ENCODE measurements around the gene PHF1. TPM values are rescaled to one million over a fixed set of nuclear protein-coding genes. Genes with fewer than 3 reads are reported as not detected.

PHF1 gene
- total and polyA plus RNA-seq, 2 of the 4 experiments (the other 2 are of a cell fraction): 9.0 to 47.2 TPM

- intact Hi-C loops (cut with micrococcal nuclease): no loop called here
Observed at GRCh38 chr6:33367009-33367714, 43.7 kb upstream of the PHF1 start.

More at GRCh38 chr6:33367009-33367714, 43.7 kb upstream of the PHF1 start:
- no peak overlapping the region for H4K8ac ChIP-seq (ENCODE audit: low read depth in 2 of 2, low read length in 2 of 2)
- H3K4ac ChIP-seq (ENCODE audit: low read depth, low read length): no peak overlapping the region
- no peak overlapping the region for H2BK5ac ChIP-seq (ENCODE audit: low read depth, low read length, poor library complexity, severe bottlenecking)
- H2AK5ac ChIP-seq (ENCODE audit: low read depth, low read length): no peak overlapping the region
- H2BK20ac ChIP-seq (ENCODE audit: low read depth, low read length): no peak overlapping the region
- no peak overlapping the region for H4K5ac ChIP-seq (ENCODE audit: low read depth, low read length)
- H3K18ac ChIP-seq (ENCODE audit: low read depth, low read length): no peak overlapping the region
- H2BK120ac ChIP-seq (ENCODE audit: low read depth, low read length): no peak overlapping the region
- no peak overlapping the region for H2AFZ ChIP-seq (replicated peaks; ENCODE audit: low read length, poor library complexity)
- peak overlapping the region; percentile 50 for H2AK9ac ChIP-seq (replicated peaks; ENCODE audit: low read depth, low read length, poor library complexity)
- H3K36me3 ChIP-seq (ENCODE audit: control insufficient read depth, insufficient read depth, low read length): no peaks in the 10 kb centered on the region
- no peak overlapping the region for H4K91ac ChIP-seq (ENCODE audit: insufficient read depth, low read depth, low read length)
- H3K56ac ChIP-seq (ENCODE audit: extremely low read depth, insufficient read depth, low read length): no peak overlapping the region
- ChIA-PET POLR2A (ENCODE audit: unreplicated experiment) (no interaction called here), CTCF (no interaction called here)
- no peaks in the 10 kb centered on the region for H4K20me1 ChIP-seq (ENCODE audit: insufficient read depth, low read length)
- dilution Hi-C loops (cut with HindIII; ENCODE audit: low sequenced_read_pairs, unreplicated experiment): no loop called here
- peaks cover 3% of the 10 kb centered on the region; the same call in 1 of the 2 replicates for H3K27me3 ChIP-seq (ENCODE audit: control insufficient read depth, insufficient read depth, low read length)
- no peak overlapping the region for H3K9ac ChIP-seq (ENCODE audit: low read depth, low read length)
- H3K4me1 ChIP-seq (ENCODE audit: control insufficient read depth, insufficient read depth, low read length): no peaks in the 10 kb centered on the region
- BruUV-seq (replicated peaks): no TSS peak
- ATAC-seq (ENCODE audit: low read depth) (no peak), DNase-seq (no peak)
- no peak overlapping the region for H3K14ac ChIP-seq (replicated peaks; ENCODE audit: low read depth, low read length)
- H2BK15ac ChIP-seq (ENCODE audit: low read depth, low read length): no peak overlapping the region
- no peak overlapping the region for H3K4me2 ChIP-seq (ENCODE audit: low read depth, low read length)
- no peak overlapping the region for H3K4me3 ChIP-seq (ENCODE audit: insufficient read depth, low read depth, low read length)
- H3K27ac ChIP-seq (ENCODE audit: insufficient read depth, low read length): no peak overlapping the region
- no peak overlapping the region for H3K23ac ChIP-seq (ENCODE audit: low read depth, low read length)
- no peaks in the 10 kb centered on the region for H3K79me1 ChIP-seq (ENCODE audit: low read depth in 1 of 2, low read length in 2 of 2)
- no CpG with 5 or more reads among the region's 8 CpGs for WGBS, 2 experiments (ENCODE audit: extremely low coverage in 2 of 2, insufficient read length in 1 of 2)
- no peaks in the 10 kb centered on the region for H3K9me1 ChIP-seq (ENCODE audit: insufficient read depth, low read length)
- TF ChIP-seq MAFK (IDR thresholded peaks at IDR 0.05; ENCODE audit: low read depth, low read length) (no peak), MAZ (IDR thresholded peaks at IDR 0.05; ENCODE audit: borderline replicate concordance, low read depth, low read length) (no peak), RCOR1 (IDR thresholded peaks at IDR 0.05; ENCODE audit: insufficient replicate concordance, low read length) (no peak), RFX5 (IDR thresholded peaks at IDR 0.05; ENCODE audit: low read depth, low read length) (no peak), USF2 (IDR thresholded peaks at IDR 0.05; ENCODE audit: low read depth, low read length) (no peak), MXI1 (IDR thresholded peaks at IDR 0.05; ENCODE audit: borderline replicate concordance, low read depth, low read length) (no peak), SMC3 (IDR thresholded peaks at IDR 0.05; ENCODE audit: low read depth, low read length) (no peak), CTCF (conservative IDR thresholded peaks at IDR 0.05; ENCODE audit: low read depth, low read length) (no peak), CEBPB (IDR thresholded peaks at IDR 0.05; ENCODE audit: low read depth, low read length) (no peak), BHLHE40 (IDR thresholded peaks at IDR 0.05; ENCODE audit: low read depth, low read length) (no peak), RAD21 (IDR thresholded peaks at IDR 0.05; ENCODE audit: low read length) (no peak), NFE2L2 (IDR thresholded peaks at IDR 0.05; ENCODE audit: low read depth, low read length) (no peak), CHD1 (IDR thresholded peaks at IDR 0.05; ENCODE audit: low read depth, low read length) (no peak), POLR2A (IDR thresholded peaks at IDR 0.05; ENCODE audit: low read depth, low read length) (no peak), ELK1 (IDR thresholded peaks at IDR 0.05; ENCODE audit: borderline replicate concordance, low read depth, low read length) (no peak), FOS (IDR thresholded peaks at IDR 0.05; ENCODE audit: low read depth, low read length) (no peak)
- no peaks in the 10 kb centered on the region for H3K9me3 ChIP-seq (ENCODE audit: control insufficient read depth, insufficient read depth, low read length)
- in situ Hi-C loops (cut with MboI; ENCODE audit: low sequenced_read_pairs): no loop called here
